H1 (cell line): ENCODE results near the gene SLC31A2. TPM values are rescaled to one million over a fixed set of nuclear protein-coding genes. Genes with fewer than 3 reads are reported as not detected.

Experiments
- CTCF ChIA-PET: fragments of 300-600 bp; sonication (Branson Sonifier 250); formaldehyde crosslinking; loops from one replicate; lab custom pipeline; 2021; ENCODE audit not compliant: partially characterized antibody; lab: Charles Lee
- POLR2A ChIA-PET: fragments of 300-600 bp; sonication (Branson Sonifier 250); formaldehyde crosslinking; loops from one replicate; lab custom pipeline; 2021; ENCODE audit warnings: inconsistent platforms; ENCODE audit not compliant: partially characterized antibody; lab: Charles Lee
- DNase-seq, 2 experiments: peaks; one replicate each; pipeline versions ENCODE4 v3.0.0 to v3.0.0-alpha.2; 2010 to 2022; ENCODE audit warnings: low spot score in 2 of 2, low read depth in 1 of 2, mixed read lengths in 1 of 2
- FAIRE-seq: peaks from 2 replicates; lab custom pipeline; 2011; peaks lifted over from hg19 to GRCh38; lab: Jason Lieb, UNC
- H2AFZ ChIP-seq: 2 replicates; pipeline ENCODE4 v1.8.1; 2012; ENCODE audit warnings: low read length, inconsistent platforms
- H2AK5ac ChIP-seq: 2 replicates; pipeline ENCODE4 v1.6.1; 2013; ENCODE audit warnings: low read depth, low read length
- H2BK120ac ChIP-seq: replicated peaks from 2 replicates; pipeline ENCODE3; 2013; ENCODE audit warnings: low read depth, low read length, inconsistent platforms
- H2BK12ac ChIP-seq: 2 replicates; pipeline ENCODE4 v1.6.1; 2013; ENCODE audit warnings: low read depth, low read length
- H2BK15ac ChIP-seq: 2 replicates; pipeline ENCODE4 v1.6.1; 2013; ENCODE audit warnings: low read length
- H2BK20ac ChIP-seq: 2 replicates; pipeline ENCODE4 v1.6.1; 2013; ENCODE audit warnings: low read length
- H2BK5ac ChIP-seq: 2 replicates; pipeline ENCODE4 v1.6.1; 2013; ENCODE audit warnings: low read depth, low read length
- H3K14ac ChIP-seq: 2 replicates; pipeline ENCODE4 v1.6.1; 2013; ENCODE audit warnings: inconsistent platforms; ENCODE audit not compliant: insufficient read length
- H3K18ac ChIP-seq: 2 replicates; pipeline ENCODE4 v1.6.1; 2013; ENCODE audit warnings: low read length; ENCODE audit errors: extremely low read depth
- H3K23ac ChIP-seq: 2 replicates; pipeline ENCODE4 v1.6.1; 2013; ENCODE audit warnings: inconsistent platforms; ENCODE audit not compliant: insufficient read length
- H3K23me2 ChIP-seq: 2 replicates; pipeline ENCODE4 v1.6.1; 2013; ENCODE audit warnings: low read depth, low read length
- H3K27ac ChIP-seq: 2 replicates; pipeline ENCODE4 v1.6.1; 2011; ENCODE audit warnings: low read depth, low read length, inconsistent platforms
- H3K27me3 ChIP-seq, 4 experiments: replicated peaks in 1 of 4; 1 replicate in 1 of 4; 2 replicates in 3 of 4; pipeline versions ENCODE4 v1.6.1 to v1.8.1; 2011 to 2013; ENCODE audit warnings: low read length in 3 of 4, mild to moderate bottlenecking in 3 of 4, inconsistent platforms in 2 of 4, mixed read lengths in 2 of 4, moderate library complexity in 1 of 4; ENCODE audit not compliant: control insufficient read depth in 3 of 4, insufficient read depth in 3 of 4; ENCODE audit errors: extremely low read depth in 1 of 4
- H3K36me3 ChIP-seq, 4 experiments: 2 replicates each; pipeline versions ENCODE4 v1.6.1 to v1.8.1; 2011 to 2013; ENCODE audit warnings: mild to moderate bottlenecking in 4 of 4, low read length in 3 of 4, moderate library complexity in 2 of 4, control low read depth in 1 of 4, inconsistent platforms in 1 of 4; ENCODE audit not compliant: insufficient read depth in 4 of 4, control insufficient read depth in 2 of 4
- H3K4ac ChIP-seq: replicated peaks from 2 replicates; pipeline ENCODE3; 2013; ENCODE audit warnings: low read length, low read depth, mixed read lengths, inconsistent platforms; ENCODE audit not compliant: insufficient read length
- H3K4me1 ChIP-seq, 4 experiments: replicated peaks in 1 of 4; 1 replicate in 1 of 4; 2 replicates in 3 of 4; pipeline versions ENCODE4 v1.6.1 to v1.8.1; 2011 to 2013; ENCODE audit warnings: low read length in 3 of 4, inconsistent platforms in 2 of 4, mixed read lengths in 1 of 4; ENCODE audit not compliant: insufficient read depth in 4 of 4, control insufficient read depth in 3 of 4
- H3K4me2 ChIP-seq, 2 experiments: 2 replicates each; pipeline versions ENCODE4 v1.6.1 to v1.8.1; 2011 to 2013; ENCODE audit warnings: low read depth in 2 of 2, low read length in 2 of 2, control low read depth in 1 of 2, inconsistent platforms in 1 of 2, mild to moderate bottlenecking in 1 of 2; ENCODE audit not compliant: insufficient read depth in 1 of 2
- H3K4me3 ChIP-seq, 4 experiments: fragments of 200-600, 300-600 bp in 1 of 4; sonication (generic), shearing (Covaris generic), sonication (Bioruptor Twin) in 1 of 4; 2 replicates each; pipeline versions ENCODE4 v1.5.1 to v1.8.1; 2011 to 2016; ENCODE audit warnings: low read length in 4 of 4, low read depth in 3 of 4, control low read depth in 2 of 4, inconsistent platforms in 2 of 4, mild to moderate bottlenecking in 2 of 4, mixed read lengths in 1 of 4, moderate library complexity in 1 of 4; ENCODE audit not compliant: insufficient read depth in 2 of 4; ENCODE audit errors: extremely low read depth in 1 of 4
- H3K56ac ChIP-seq: replicated peaks from 2 replicates; pipeline ENCODE3; 2013; ENCODE audit warnings: low read depth, mild to moderate bottlenecking, mixed read lengths, low read length, inconsistent platforms; ENCODE audit not compliant: insufficient read length
- H3K79me1 ChIP-seq: 2 replicates; pipeline ENCODE4 v1.6.1; 2013; ENCODE audit warnings: low read depth, low read length, control low read depth
- H3K79me2 ChIP-seq, 2 experiments: 2 replicates each; pipeline versions ENCODE4 v1.6.1 to v1.8.1; 2012 to 2013; ENCODE audit warnings: low read length in 2 of 2, mild to moderate bottlenecking in 2 of 2, inconsistent platforms in 1 of 2; ENCODE audit not compliant: insufficient read depth in 2 of 2, control insufficient read depth in 1 of 2
- H3K9ac ChIP-seq, 4 experiments: replicated peaks in 1 of 4; 1 replicate in 1 of 4; 2 replicates in 3 of 4; pipeline versions ENCODE4 v1.6.1 to v1.8.1; 2011 to 2013; ENCODE audit warnings: low read depth in 3 of 4, low read length in 3 of 4, control low read depth in 2 of 4, mild to moderate bottlenecking in 2 of 4, moderate library complexity in 2 of 4, inconsistent platforms in 1 of 4; ENCODE audit errors: extremely low read depth in 1 of 4
- H3K9me3 ChIP-seq, 2 experiments: 2 replicates each; pipeline versions ENCODE4 v1.6.1 to v1.8.1; 2012 to 2013; ENCODE audit warnings: mild to moderate bottlenecking in 2 of 2, moderate library complexity in 2 of 2, control low read depth in 1 of 2, inconsistent platforms in 1 of 2, low read depth in 1 of 2, low read length in 1 of 2, mixed read lengths in 1 of 2; ENCODE audit not compliant: insufficient read depth in 2 of 2
- H4K20me1 ChIP-seq, 2 experiments: replicated peaks in 1 of 2; 2 replicates each; pipeline versions ENCODE3 to v1.8.1; 2011 to 2013; ENCODE audit warnings: inconsistent platforms in 2 of 2, low read length in 2 of 2, mild to moderate bottlenecking in 1 of 2; ENCODE audit not compliant: insufficient read depth in 2 of 2, control insufficient read depth in 1 of 2
- H4K5ac ChIP-seq: 2 replicates; pipeline ENCODE4 v1.6.1; 2013; ENCODE audit warnings: low read length, low read depth, mixed read lengths, inconsistent platforms; ENCODE audit not compliant: insufficient read length
- H4K8ac ChIP-seq: 2 replicates; pipeline ENCODE4 v1.8.0; 2013; ENCODE audit warnings: mild to moderate bottlenecking, moderate library complexity, low read length, inconsistent platforms; ENCODE audit not compliant: insufficient read depth; ENCODE audit errors: extremely low read depth
- H4K91ac ChIP-seq: replicated peaks from 2 replicates; pipeline ENCODE3; 2013; ENCODE audit warnings: low read length, mixed read lengths, inconsistent platforms; ENCODE audit not compliant: insufficient read length
- ASH2L ChIP-seq: fragments of 200-600, 300-600 bp; sonication (generic); IDR thresholded peaks from one replicate; pipeline ENCODE4 v1.7.1; 2017; ENCODE audit warnings: low read length
- CBX5 ChIP-seq: fragments of 300-800, 300-1000 bp; sonication (generic); IDR thresholded peaks from 2 replicates; pipeline ENCODE4 v1.7.1; 2016; ENCODE audit warnings: antibody characterized with exemption, low read length, low read depth
- CHD1 ChIP-seq: IDR thresholded peaks from 2 replicates; pipeline ENCODE4 v1.6.1; 2012; ENCODE audit warnings: low read depth, low read length, improper control_type of control experiment
- EGR1 ChIP-seq: IDR thresholded peaks from 2 replicates; pipeline ENCODE4 v1.6.1; 2011; ENCODE audit warnings: low read depth, low read length, borderline replicate concordance
- GTF2F1 ChIP-seq: IDR thresholded peaks from 2 replicates; pipeline ENCODE4 v1.6.1; 2012; ENCODE audit warnings: low read depth, low read length, improper control_type of control experiment, borderline replicate concordance
- KDM4A ChIP-seq: IDR thresholded peaks from one replicate; pipeline ENCODE4 v1.7.1; 2012; ENCODE audit warnings: low read depth, mild to moderate bottlenecking, moderate library complexity, low read length, inconsistent platforms; ENCODE audit not compliant: severe bottlenecking
- MAX ChIP-seq: IDR thresholded peaks from 2 replicates; pipeline ENCODE4 v1.6.1; 2012; ENCODE audit warnings: inconsistent platforms
- SUZ12 ChIP-seq: fragments of 200-600 bp; sonication (generic); IDR thresholded peaks from 2 replicates; pipeline ENCODE4 v1.6.1; 2012; ENCODE audit warnings: mild to moderate bottlenecking, inconsistent platforms, low read length, moderate library complexity, mixed read lengths
- TAF1 ChIP-seq: IDR thresholded peaks from 2 replicates; pipeline ENCODE4 v1.6.1; 2011; ENCODE audit warnings: mild to moderate bottlenecking, low read depth, low read length
- YY1 ChIP-seq: IDR thresholded peaks from 2 replicates; pipeline ENCODE4 v1.6.1; 2011; ENCODE audit warnings: low read depth, mild to moderate bottlenecking, low read length
- WGBS, 2 experiments: shearing (Covaris generic) in 1 of 2; methylation state at CpG; one replicate each; pipeline versions ENCODE4 v1.1.6 to v1.1.7; 2013 to 2015; ENCODE audit warnings: low lambda C conversion rate in 2 of 2, mixed read lengths in 2 of 2, inconsistent platforms in 1 of 2, low coverage in 1 of 2, missing lambda C conversion rate in 1 of 2; ENCODE audit not compliant: insufficient replicate concordance in 2 of 2, insufficient coverage in 1 of 2, insufficient read length in 1 of 2; ENCODE audit errors: extremely low coverage in 1 of 2, missing lambda C conversion rate in 1 of 2; 5-methylcytosine and 5-hydroxymethylcytosine counted together
- polyA plus RNA-seq, 7 experiments: library from polyadenylated mRNA; depleted of rRNA in 3 of 7; stranded (reverse) in 5 of 7; unstranded in 2 of 7; fragments of >200 nt in 5 of 7; fragments of 200-250 nt in 2 of 7; gene quantifications; 1 replicate in 5 of 7; 2 replicates in 1 of 7; 4 replicates in 1 of 7; pipeline versions ENCODE4 v1.2.1 to v1.2.3, GENCODE V29; 2011 to 2013; ENCODE audit warnings: missing spikeins in 2 of 7, mixed read lengths in 2 of 7
- total RNA-seq: library from RNA; stranded (reverse); fragmentation: NEBNext Ultra II Directional; extraction: Animal tissue kit (Norgen Biotek cat#: 25700); gene quantifications from 2 replicates; pipeline ENCODE4 v1.2.1, GENCODE V29; 2021
- TF ChIP-seq, protein P1 (sequence below): IDR thresholded peaks from 2 replicates; pipeline ENCODE4 v1.6.1; 2011; ENCODE audit warnings: low read depth, mild to moderate bottlenecking, low read length; ENCODE audit not compliant: insufficient read depth

SLC31A2 gene
- total and polyA plus RNA-seq, 2 of the 8 experiments (the other 6 are each of a cell fraction or from before 2014, with no cell fraction given): 2.0 to 2.9 TPM

DNA sequence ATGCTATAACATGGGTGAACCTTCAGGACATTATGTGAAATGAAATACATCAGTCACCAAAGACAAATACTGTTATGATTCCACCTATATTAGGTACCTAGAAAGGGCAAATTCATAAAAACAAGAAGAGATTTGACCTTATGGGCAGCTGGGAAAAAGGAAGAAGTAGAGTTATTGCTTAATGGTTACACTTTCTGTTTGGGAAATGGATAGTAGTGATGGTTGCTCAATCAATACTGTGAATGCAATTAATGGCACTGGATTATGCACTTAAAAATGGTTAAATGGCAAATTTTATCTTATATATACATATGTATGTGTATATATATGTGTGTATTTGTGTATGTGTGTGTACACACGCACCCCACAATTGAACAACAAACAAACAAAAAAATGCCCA is 55.1 kb downstream of the SLC31A2 start:
- H3K4me2 ChIP-seq: no peak overlapping the region
- H3K36me3 ChIP-seq: peaks cover 0 to 6% (median 1%) of the 10 kb centered on the region in 4 experiments; a peak in 2 of 8 replicates
- H2BK5ac ChIP-seq: no peak overlapping the region
- no peaks in the 10 kb centered on the region for H3K79me2 ChIP-seq
- no peak overlapping the region for H3K18ac ChIP-seq
- H3K4ac ChIP-seq: no peak overlapping the region
- CTCF ChIA-PET: interaction anchor here (0.6 kb wide), 2 partner anchors 32 to 48 kb away, joined by 3 read pairs; no protein-coding TSS in a partner anchor
- POLR2A ChIA-PET: no interaction called here
- no peak overlapping the region for H4K5ac ChIP-seq
- H3K4me1 ChIP-seq: no peaks in the 10 kb centered on the region
- H3K14ac ChIP-seq: no peak overlapping the region
- H3K23me2 ChIP-seq: no peaks in the 10 kb centered on the region
- no peak for DNase-seq
- no peak overlapping the region for H4K8ac ChIP-seq
- no peak overlapping the region for H2AFZ ChIP-seq
- H3K27ac ChIP-seq: no peak overlapping the region
- H2BK15ac ChIP-seq: no peak overlapping the region
- no peak overlapping the region for H3K23ac ChIP-seq
- no peaks in the 10 kb centered on the region for H3K9me3 ChIP-seq
- WGBS, 2 experiments: 86% methylated on average over 1 of the region's 1 CpG; no CpG with 5 or more reads in 1 of the 2 experiments
- no peak overlapping the region for H4K91ac ChIP-seq
- no peaks in the 10 kb centered on the region for H3K27me3 ChIP-seq
- H2BK120ac ChIP-seq: no peak overlapping the region
- TF ChIP-seq, protein P1, sequence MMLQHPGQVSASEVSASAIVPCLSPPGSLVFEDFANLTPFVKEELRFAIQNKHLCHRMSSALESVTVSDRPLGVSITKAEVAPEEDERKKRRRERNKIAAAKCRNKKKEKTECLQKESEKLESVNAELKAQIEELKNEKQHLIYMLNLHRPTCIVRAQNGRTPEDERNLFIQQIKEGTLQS: no peak
- TF ChIP-seq YY1 (no peak), CBX5 (no peak), EGR1 (no peak), GTF2F1 (no peak), MAX (no peak), TAF1 (no peak), KDM4A (no peak), SUZ12 (no peak), ASH2L (no peak), CHD1 (no peak)
- TF ChIP-seq, all 59 proteins: peak for 0
- H2BK12ac ChIP-seq: no peak overlapping the region
- H2BK20ac ChIP-seq: no peak overlapping the region
- FAIRE-seq: no peak
- H4K20me1 ChIP-seq: no peaks in the 10 kb centered on the region
- no peak overlapping the region for H3K56ac ChIP-seq
- no peaks in the 10 kb centered on the region for H3K79me1 ChIP-seq
- H3K4me3 ChIP-seq: no peak overlapping the region
- no peak overlapping the region for H2AK5ac ChIP-seq
- no peak overlapping the region for H3K9ac ChIP-seq
